NB4 (cell line): ENCODE measurements around the gene KCNAB1.

Experiments
- CTCF ChIP-seq: IDR thresholded peaks from one replicate; pipeline ENCODE4 v1.5.1; 2012; ENCODE audit warnings: low read depth, low read length
- MYC ChIP-seq: IDR thresholded peaks from 2 replicates; pipeline ENCODE4 v1.6.1; 2011; ENCODE audit warnings: low read depth, low read length

GRCh38 chr3:156535162-156535627 is 414.8 kb downstream of the KCNAB1 start:
- peak; percentile 23 for TF ChIP-seq CTCF
- no peak for TF ChIP-seq MYC
